MCF 10A (cell line): ENCODE results near the gene MEX3D. TPM values are rescaled to one million over a fixed set of nuclear protein-coding genes. Genes with fewer than 3 reads are reported as not detected.
"Not testable (repeated sequence)": the region's sequence is repeated elsewhere in the genome, so short reads cannot be mapped to it uniquely, and the experiment has no call there.

ENCODE experiments used
- BruUV-seq: library from RNA; stranded (reverse); fragments of 400-500 nt; replicated peaks from 2 replicates; lab custom pipeline; 2021; lab: Mats Ljungman, UMichigan
- CTCF ChIA-PET: fragments of 300-600 bp; sonication (Branson Sonifier 250); formaldehyde crosslinking; extraction: SDS; loops from one replicate; lab custom pipeline; 2021; ENCODE audit warnings: antibody characterized with exemption, inconsistent platforms; lab: Yijun Ruan, JAX
- POLR2A ChIA-PET: fragments of 300-600, 350-650 bp; sonication (Branson Sonifier 250); formaldehyde crosslinking; extraction: SDS; loops from one replicate; lab custom pipeline; 2020; ENCODE audit warnings: antibody characterized with exemption, inconsistent platforms; lab: Yijun Ruan, JAX
- DNase-seq: peaks from one replicate; pipeline ENCODE4 v3.0.0-alpha.2; 2018; ENCODE audit not compliant: unreplicated experiment
- H3K27ac Mint-ChIP-seq: one replicate; pipeline ENCODE4 v1.8.0; 2022; ENCODE audit warnings: mild to moderate bottlenecking, low read depth, mixed read lengths; ENCODE audit not compliant: unreplicated experiment
- H3K27me3 Mint-ChIP-seq: one replicate; pipeline ENCODE4 v1.8.0; 2022; ENCODE audit warnings: mixed read lengths; ENCODE audit not compliant: insufficient read depth, unreplicated experiment
- H3K36me3 Mint-ChIP-seq: one replicate; pipeline ENCODE4 v1.8.0; 2022; ENCODE audit warnings: mild to moderate bottlenecking, moderate library complexity, mixed read lengths; ENCODE audit not compliant: insufficient read depth, unreplicated experiment
- H3K4me1 Mint-ChIP-seq: one replicate; pipeline ENCODE4 v1.8.0; 2022; ENCODE audit warnings: mixed read lengths; ENCODE audit not compliant: insufficient read depth, unreplicated experiment
- H3K4me3 Mint-ChIP-seq: one replicate; pipeline ENCODE4 v1.8.0; 2022; ENCODE audit warnings: mild to moderate bottlenecking, moderate library complexity, mixed read lengths; ENCODE audit not compliant: unreplicated experiment
- H3K9me3 Mint-ChIP-seq: one replicate; pipeline ENCODE4 v1.8.0; 2022; ENCODE audit warnings: mixed read lengths; ENCODE audit not compliant: unreplicated experiment
- CTCF ChIP-seq: fragments of 200-600 bp; IDR thresholded peaks from one replicate; pipeline ENCODE4 v1.8.0; 2022; ENCODE audit warnings: antibody characterized with exemption, mild to moderate bottlenecking; ENCODE audit not compliant: unreplicated experiment
- intact Hi-C: fragments of 100-400 bp; cut with micrococcal nuclease; formaldehyde crosslinking; loops from 2 replicates; pipeline ENCODE4 v1.14.1; 2022
- total RNA-seq: library from RNA; stranded (reverse); gene quantifications from 2 replicates; pipeline ENCODE4 v1.2.3, GENCODE V29; 2022

The MEX3D gene
- total RNA-seq, 1 experiment from 2014 or later = 20.0 TPM

GRCh38 chr19:1521636-1522035, 46.5 kb downstream of the MEX3D start:
- peaks cover 28% of the 10 kb centered on the region for H3K27me3 Mint-ChIP-seq

GRCh38 chr19:1520203-1520780, 47.8 kb downstream of the MEX3D start:
- Mint-ChIP-seq H3K4me3 (no peak overlapping the region), H3K36me3 (no peaks in the 10 kb centered on the region), H3K27ac (no peak overlapping the region), H3K9me3 (no peaks in the 10 kb centered on the region), H3K27me3 (peaks cover 14% of the 10 kb centered on the region), H3K4me1 (no peaks in the 10 kb centered on the region)
- BruUV-seq = no TSS peak
- ChIA-PET POLR2A (interaction anchor here (0.6 kb wide), 1 partner anchor 79 kb away, joined by 3 read pairs; no protein-coding TSS in a partner anchor), CTCF (interaction anchor here (0.6 kb wide), 2 partner anchors 18 to 281 kb away, joined by 4 to 5 read pairs; no protein-coding TSS in a partner anchor)
- TF ChIP-seq CTCF = no peak
- intact Hi-C loops = no loop called here
- DNase-seq = no peak

More at GRCh38 chr19:1521636-1522035, 46.5 kb downstream of the MEX3D start:
- intact Hi-C loops = no loop called here
- no peak overlapping the region for H3K27ac Mint-ChIP-seq
- TF ChIP-seq CTCF = no peak
- no TSS peak for BruUV-seq
- ChIA-PET POLR2A (interaction anchor here (0.6 kb wide), 1 partner anchor 355 kb away, joined by 3 read pairs; no protein-coding TSS in a partner anchor), CTCF (interaction anchor here (0.6 to 0.8 kb wide), 2 partner anchors 22 to 151 kb away, joined by 3 to 4 read pairs; no protein-coding TSS in a partner anchor)
- no peaks in the 10 kb centered on the region for H3K9me3 Mint-ChIP-seq
- no peaks in the 10 kb centered on the region for H3K36me3 Mint-ChIP-seq
- DNase-seq = no peak
- H3K4me1 Mint-ChIP-seq = no peaks in the 10 kb centered on the region
- H3K4me3 Mint-ChIP-seq = no peak overlapping the region

- H3K27me3 Mint-ChIP-seq, H3K4me3 Mint-ChIP-seq, H3K4me1 Mint-ChIP-seq, intact Hi-C loops, H3K36me3 Mint-ChIP-seq, DNase-seq, H3K9me3 Mint-ChIP-seq, BruUV-seq, H3K27ac Mint-ChIP-seq, POLR2A ChIA-PET: not testable (repeated sequence)
- CTCF ChIA-PET = interaction anchor here (0.6 to 1.5 kb wide), 2 partner anchors 26 to 281 kb away, joined by 4 read pairs; no protein-coding TSS in a partner anchor
Measured at GRCh38 chr19:1519802-1520201, 48.3 kb downstream of the MEX3D start.

- H3K27ac Mint-ChIP-seq = no peak overlapping the region
- no peak for DNase-seq
- TF ChIP-seq CTCF = no peak
- H3K4me3 Mint-ChIP-seq = no peak overlapping the region
- no peaks in the 10 kb centered on the region for H3K9me3 Mint-ChIP-seq
- ChIA-PET CTCF (interaction anchor here (1.5 kb wide), 1 partner anchor 27 kb away, joined by 4 read pairs; no protein-coding TSS in a partner anchor), POLR2A (no interaction called here)
- no peaks in the 10 kb centered on the region for H3K4me1 Mint-ChIP-seq
- BruUV-seq = no TSS peak
- H3K36me3 Mint-ChIP-seq = no peaks in the 10 kb centered on the region
- H3K27me3 Mint-ChIP-seq = no peaks in the 10 kb centered on the region
- intact Hi-C loops = no loop called here
Measured at GRCh38 chr19:1518471-1518870, 49.7 kb downstream of the MEX3D start.
